ENCODE data around the gene PARVB. TPM values are rescaled to one million over a fixed set of nuclear protein-coding genes. Genes with fewer than 3 reads are reported as not detected.

Gene PARVB
- total RNA-seq, 6 experiments from 2014 or later: 36.5 to 44.2 (median 38.9) TPM

- Mint-ChIP-seq H3K27me3 (ENCODE audit: insufficient read depth) (no peaks in the 10 kb centered on the region; the same call in 1 of the 2 replicates), H3K27ac (no peak overlapping the region), H3K4me1 (ENCODE audit: low read depth) (no peaks in the 10 kb centered on the region), H3K9me3 (peaks cover 20% of the 10 kb centered on the region), H3K4me3 (no peak overlapping the region), H3K36me3 (ENCODE audit: low read depth) (peaks cover 36% of the 10 kb centered on the region)
- DNase-seq: no peak
- no peak for TF ChIP-seq CTCF (IDR thresholded peaks at IDR 0.05)
These were observed 115.7 kb downstream of the PARVB start for GRCh38 chr22:44139773-44140172.

GRCh38 chr22:44142421-44143104 is 118.5 kb downstream of the PARVB start:
- Mint-ChIP-seq H3K36me3 (ENCODE audit: low read depth) (peaks cover 22% of the 10 kb centered on the region), H3K4me3 (no peak overlapping the region), H3K27me3 (ENCODE audit: insufficient read depth) (no peaks in the 10 kb centered on the region; the same call in 1 of the 2 replicates), H3K4me1 (ENCODE audit: low read depth) (no peaks in the 10 kb centered on the region), H3K27ac (no peak overlapping the region), H3K9me3 (peaks cover 4% of the 10 kb centered on the region)
- no peak for TF ChIP-seq CTCF (IDR thresholded peaks at IDR 0.05)
- DNase-seq: no peak

GRCh38 chr22:44143105-44143474 is 119.0 kb downstream of the PARVB start:
- H3K4me1 Mint-ChIP-seq (ENCODE audit: low read depth): no peaks in the 10 kb centered on the region
- H3K27ac Mint-ChIP-seq: no peak overlapping the region
- H3K27me3 Mint-ChIP-seq (ENCODE audit: insufficient read depth): no peaks in the 10 kb centered on the region; the same call in 1 of the 2 replicates
- no peak for DNase-seq
- peaks cover 16% of the 10 kb centered on the region for H3K36me3 Mint-ChIP-seq (ENCODE audit: low read depth)
- H3K4me3 Mint-ChIP-seq: no peak overlapping the region
- TF ChIP-seq CTCF (IDR thresholded peaks at IDR 0.05): no peak
- no peaks in the 10 kb centered on the region; the same call in 1 of the 2 replicates for H3K9me3 Mint-ChIP-seq

GRCh38 chr22:44143579-44143978 is 119.5 kb downstream of the PARVB start:
- Mint-ChIP-seq H3K27ac (no peak overlapping the region), H3K36me3 (ENCODE audit: low read depth) (peaks cover 13% of the 10 kb centered on the region), H3K4me1 (ENCODE audit: low read depth) (no peaks in the 10 kb centered on the region), H3K27me3 (ENCODE audit: insufficient read depth) (no peaks in the 10 kb centered on the region; the same call in 1 of the 2 replicates), H3K4me3 (no peak overlapping the region), H3K9me3 (no peaks in the 10 kb centered on the region; the same call in 1 of the 2 replicates)
- TF ChIP-seq CTCF (IDR thresholded peaks at IDR 0.05): no peak
- no peak for DNase-seq

- Mint-ChIP-seq H3K9me3 (no peaks in the 10 kb centered on the region; the same call in 1 of the 2 replicates), H3K4me3 (no peak overlapping the region), H3K27me3 (ENCODE audit: insufficient read depth) (no peaks in the 10 kb centered on the region; the same call in 1 of the 2 replicates), H3K27ac (no peak overlapping the region), H3K36me3 (ENCODE audit: low read depth) (peaks cover 8% of the 10 kb centered on the region), H3K4me1 (ENCODE audit: low read depth) (no peaks in the 10 kb centered on the region)
- DNase-seq: no peak
- no peak for TF ChIP-seq CTCF (IDR thresholded peaks at IDR 0.05)
These were observed 120.0 kb downstream of the PARVB start for GRCh38 chr22:44144046-44144569.

Data from HFFc6 (cell line).